ENCODE measurements around the gene CCL24. TPM values are rescaled to one million over a fixed set of nuclear protein-coding genes. Genes with fewer than 3 reads are reported as not detected.

CCL24 gene
- total RNA-seq, 4 donors from 2014 or later: 2.2 to 3.9 (median 2.9) TPM; not detected in 1

GRCh38 chr7:75806560-75807307 is 6.9 kb downstream of the CCL24 start:
- no peak for TF ChIP-seq POLR2A (IDR thresholded peaks at IDR 0.05)
- TF ChIP-seq CTCF (IDR thresholded peaks at IDR 0.05): no peak
- Histone ChIP-seq H3K27me3 (no peaks in the 10 kb centered on the region), H3K4me1 (no peaks in the 10 kb centered on the region), H3K9me3 (peaks cover 0 to 24% (median 24%) of the 10 kb centered on the region in 3 donors), H3K27ac (no peak overlapping the region), H3K4me3 (no peak overlapping the region), H3K36me3 (no peaks in the 10 kb centered on the region)
- DNase-seq: no peak
- 80 to 100% methylated on average over 3 of the region's 4 CpGs for WGBS, 2 donors
- intact Hi-C loops (cut with DNase I): no loop called here

GRCh38 chr7:75804705-75805104 is 8.9 kb downstream of the CCL24 start:
- H3K4me3 ChIP-seq: no peak overlapping the region
- H3K4me1 ChIP-seq: no peaks in the 10 kb centered on the region
- TF ChIP-seq CTCF (IDR thresholded peaks at IDR 0.05): no peak
- TF ChIP-seq POLR2A (IDR thresholded peaks at IDR 0.05): no peak
- peaks cover 0 to 24% (median 24%) of the 10 kb centered on the region in 3 donors for H3K9me3 ChIP-seq
- no peaks in the 10 kb centered on the region for H3K36me3 ChIP-seq
- intact Hi-C loops (cut with DNase I): no loop called here
- H3K27me3 ChIP-seq: no peaks in the 10 kb centered on the region
- no peak overlapping the region for H3K27ac ChIP-seq
- 66 to 77% methylated on average over 5 of the region's 5 CpGs for WGBS, 2 donors
- DNase-seq: no peak

- TF ChIP-seq CTCF (IDR thresholded peaks at IDR 0.05) (no peak), POLR2A (IDR thresholded peaks at IDR 0.05) (no peak)
- intact Hi-C loops (cut with DNase I): no loop called here
- 86 to 89% methylated on average over 2 of the region's 2 CpGs for WGBS, 2 donors
- Histone ChIP-seq H3K4me1 (no peaks in the 10 kb centered on the region), H3K36me3 (no peaks in the 10 kb centered on the region), H3K4me3 (no peak overlapping the region), H3K27ac (no peak overlapping the region), H3K9me3 (peaks cover 0 to 24% (median 24%) of the 10 kb centered on the region in 3 donors), H3K27me3 (no peaks in the 10 kb centered on the region)
- DNase-seq: no peak
Observed at GRCh38 chr7:75804004-75804403, 9.6 kb downstream of the CCL24 start.

- Histone ChIP-seq H3K27me3 (no peaks in the 10 kb centered on the region), H3K4me3 (no peak overlapping the region), H3K36me3 (no peaks in the 10 kb centered on the region), H3K27ac (no peak overlapping the region), H3K4me1 (no peaks in the 10 kb centered on the region), H3K9me3 (peaks cover 0 to 21% (median 17%) of the 10 kb centered on the region in 3 donors)
- TF ChIP-seq POLR2A (IDR thresholded peaks at IDR 0.05) (no peak), CTCF (IDR thresholded peaks at IDR 0.05) (no peak)
- WGBS, 2 donors: 87 to 92% methylated on average over 5 of the region's 5 CpGs
- DNase-seq: no peak
- intact Hi-C loops (cut with DNase I): no loop called here
Observed at GRCh38 chr7:75802552-75802821, 11.1 kb downstream of the CCL24 start.

GRCh38 chr7:75798770-75799169 is 14.8 kb downstream of the CCL24 start:
- TF ChIP-seq POLR2A (IDR thresholded peaks at IDR 0.05) (no peak), CTCF (IDR thresholded peaks at IDR 0.05) (no peak)
- WGBS, 2 donors: 52 to 63% methylated on average over 4 of the region's 4 CpGs
- Histone ChIP-seq H3K9me3 (no peaks in the 10 kb centered on the region), H3K4me3 (no peak overlapping the region), H3K27ac (no peak overlapping the region), H3K36me3 (no peaks in the 10 kb centered on the region), H3K27me3 (no peaks in the 10 kb centered on the region), H3K4me1 (peaks cover 0 to 13% (median 0%) of the 10 kb centered on the region in 3 donors)
- no peak for DNase-seq
- intact Hi-C loops (cut with DNase I): no loop called here
